OCI-LY3 (cell line): ENCODE measurements around the gene TIMM13.

ENCODE experiments used
- EZH2phosphoT487 ChIP-seq: fragments of 200-600 bp; shearing (Covaris generic); IDR thresholded peaks from 2 replicates; pipeline ENCODE4 v1.6.1; 2018; ENCODE audit warnings: antibody characterized with exemption, mixed run types, low read depth
- TF ChIP-seq, protein P1 (sequence below): fragments of 200-600, 300-600 bp; sonication (generic); IDR thresholded peaks from 2 replicates; pipeline ENCODE4 v1.5.1; 2014; ENCODE audit warnings: antibody characterized with exemption, low read length, low read depth

DNA sequence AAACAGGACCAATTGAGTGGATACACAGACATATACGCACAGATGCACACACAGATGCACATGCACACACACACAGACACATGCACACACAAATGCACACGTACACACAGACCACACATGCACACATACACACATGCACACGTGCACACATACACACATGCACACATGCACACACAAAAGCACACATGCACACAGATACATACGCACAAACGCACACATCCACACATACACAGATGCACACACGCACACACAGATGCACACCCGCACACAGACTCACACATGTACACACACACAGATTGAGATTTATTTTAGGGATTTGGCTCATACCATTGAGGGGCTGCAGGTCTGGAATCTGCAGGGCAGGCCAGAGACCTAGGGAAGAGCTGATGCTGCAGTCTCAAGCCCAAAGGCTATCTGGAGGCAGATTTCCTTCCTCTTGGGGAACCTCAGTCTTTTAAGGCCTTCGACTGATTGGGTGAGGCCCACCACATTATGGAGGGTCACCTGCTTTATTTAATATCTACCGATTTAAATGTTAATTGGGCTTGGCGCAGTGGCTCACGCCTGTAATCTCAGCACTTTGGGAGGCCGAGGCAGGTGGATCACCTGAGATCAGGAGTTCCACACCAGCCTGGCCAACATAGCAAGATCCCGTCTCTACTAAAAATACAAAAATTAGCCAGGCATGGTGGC is 44.7 kb downstream of the TIMM13 start:
- TF ChIP-seq EZH2phosphoT487: no peak
- TF ChIP-seq, protein P1, sequence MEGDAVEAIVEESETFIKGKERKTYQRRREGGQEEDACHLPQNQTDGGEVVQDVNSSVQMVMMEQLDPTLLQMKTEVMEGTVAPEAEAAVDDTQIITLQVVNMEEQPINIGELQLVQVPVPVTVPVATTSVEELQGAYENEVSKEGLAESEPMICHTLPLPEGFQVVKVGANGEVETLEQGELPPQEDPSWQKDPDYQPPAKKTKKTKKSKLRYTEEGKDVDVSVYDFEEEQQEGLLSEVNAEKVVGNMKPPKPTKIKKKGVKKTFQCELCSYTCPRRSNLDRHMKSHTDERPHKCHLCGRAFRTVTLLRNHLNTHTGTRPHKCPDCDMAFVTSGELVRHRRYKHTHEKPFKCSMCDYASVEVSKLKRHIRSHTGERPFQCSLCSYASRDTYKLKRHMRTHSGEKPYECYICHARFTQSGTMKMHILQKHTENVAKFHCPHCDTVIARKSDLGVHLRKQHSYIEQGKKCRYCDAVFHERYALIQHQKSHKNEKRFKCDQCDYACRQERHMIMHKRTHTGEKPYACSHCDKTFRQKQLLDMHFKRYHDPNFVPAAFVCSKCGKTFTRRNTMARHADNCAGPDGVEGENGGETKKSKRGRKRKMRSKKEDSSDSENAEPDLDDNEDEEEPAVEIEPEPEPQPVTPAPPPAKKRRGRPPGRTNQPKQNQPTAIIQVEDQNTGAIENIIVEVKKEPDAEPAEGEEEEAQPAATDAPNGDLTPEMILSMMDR: no peak
